ENCODE results near the gene GNA12. TPM values are rescaled to one million over a fixed set of nuclear protein-coding genes. Genes with fewer than 3 reads are reported as not detected.

GNA12 gene
- total RNA-seq, 2 donors from 2014 or later, result 26.3 to 38.8 TPM

- TF ChIP-seq CTCF (IDR thresholded peaks at IDR 0.05), result no peak
- Histone ChIP-seq H3K9me3 (no peaks in the 10 kb centered on the region), H3K36me3 (peaks cover 6% of the 10 kb centered on the region), H3K27ac (no peak overlapping the region), H3K4me3 (no peak overlapping the region), H3K27me3 (no peaks in the 10 kb centered on the region), H3K4me1 (peaks cover 0 to 6% of the 10 kb centered on the region in 2 donors)
- DNase-seq (ENCODE audit: low spot score), result no peak
Measured at GRCh38 chr7:2776401-2776800, 67.7 kb downstream of the GNA12 start.

GRCh38 chr7:2775785-2776184 lies 68.3 kb downstream of the GNA12 start:
- no peak overlapping the region for H3K27ac ChIP-seq
- peaks cover 6% of the 10 kb centered on the region for H3K36me3 ChIP-seq
- H3K4me1 ChIP-seq, result peaks cover 0 to 3% of the 10 kb centered on the region in 2 donors
- H3K27me3 ChIP-seq, result no peaks in the 10 kb centered on the region
- H3K9me3 ChIP-seq, result no peaks in the 10 kb centered on the region
- no peak for DNase-seq (ENCODE audit: low spot score)
- TF ChIP-seq CTCF (IDR thresholded peaks at IDR 0.05), result no peak
- no peak overlapping the region for H3K4me3 ChIP-seq

- DNase-seq (ENCODE audit: low spot score), result no peak
- peaks cover 6% of the 10 kb centered on the region for H3K36me3 ChIP-seq
- no peaks in the 10 kb centered on the region for H3K4me1 ChIP-seq
- H3K4me3 ChIP-seq, result no peak overlapping the region
- H3K27me3 ChIP-seq, result no peaks in the 10 kb centered on the region
- no peak overlapping the region for H3K27ac ChIP-seq
- TF ChIP-seq CTCF (IDR thresholded peaks at IDR 0.05), result no peak
- H3K9me3 ChIP-seq, result no peaks in the 10 kb centered on the region
Measured at GRCh38 chr7:2775376-2775775, 68.7 kb downstream of the GNA12 start.

GRCh38 chr7:2774935-2775334 lies 69.2 kb downstream of the GNA12 start:
- peaks cover 6% of the 10 kb centered on the region for H3K36me3 ChIP-seq
- no peaks in the 10 kb centered on the region for H3K9me3 ChIP-seq
- no peak overlapping the region for H3K4me3 ChIP-seq
- no peak for DNase-seq (ENCODE audit: low spot score)
- H3K4me1 ChIP-seq, result no peaks in the 10 kb centered on the region
- no peak for TF ChIP-seq CTCF (IDR thresholded peaks at IDR 0.05)
- no peak overlapping the region for H3K27ac ChIP-seq
- no peaks in the 10 kb centered on the region for H3K27me3 ChIP-seq

- no peak overlapping the region for H3K27ac ChIP-seq
Measured at GRCh38 chr7:2774280-2774679, 69.8 kb downstream of the GNA12 start.

More at GRCh38 chr7:2774280-2774679, 69.8 kb downstream of the GNA12 start:
- peaks cover 6% of the 10 kb centered on the region for H3K36me3 ChIP-seq
- no peaks in the 10 kb centered on the region for H3K27me3 ChIP-seq
- DNase-seq (ENCODE audit: low spot score), result no peak
- H3K9me3 ChIP-seq, result no peaks in the 10 kb centered on the region
- H3K4me1 ChIP-seq, result no peaks in the 10 kb centered on the region
- no peak overlapping the region for H3K4me3 ChIP-seq
- no peak for TF ChIP-seq CTCF (IDR thresholded peaks at IDR 0.05)

All from right atrium auricular region (tissue), 2 donors.